ENCODE results near the gene ALG8.

ALG8 gene

DNA sequence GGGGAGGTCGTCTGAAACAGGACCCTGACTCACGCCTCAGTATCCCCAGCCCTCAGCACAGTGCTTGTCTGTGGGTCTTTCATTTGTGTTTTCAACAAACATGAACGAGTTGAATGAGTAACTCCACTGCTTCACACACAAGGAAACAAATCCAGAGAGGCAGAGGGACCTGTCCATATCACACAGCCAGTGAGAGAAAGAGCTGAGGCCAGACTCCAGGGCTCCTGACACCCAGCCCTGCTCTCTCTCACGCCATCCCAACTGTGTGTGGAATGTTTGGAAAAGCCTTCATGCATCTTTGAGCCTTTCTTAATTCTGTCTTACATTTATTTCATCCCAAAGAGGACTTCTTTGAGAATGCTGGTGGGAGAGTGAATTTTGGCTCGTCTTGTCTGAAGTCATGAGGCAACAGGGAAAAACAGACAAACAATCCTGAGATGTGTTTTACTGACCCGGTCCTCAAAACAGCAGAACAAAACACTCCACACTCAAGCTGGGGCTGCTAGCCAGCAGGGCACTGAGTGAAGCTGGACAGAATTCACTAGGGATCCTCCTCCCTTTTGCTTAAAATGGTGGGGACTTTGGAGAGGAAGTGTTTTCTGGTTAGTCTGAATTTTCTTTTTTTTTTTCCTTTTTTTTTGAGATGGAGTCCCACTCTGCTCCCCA is 19.7 kb upstream of the ALG8 start:
- DNase-seq = no peak

DNA sequence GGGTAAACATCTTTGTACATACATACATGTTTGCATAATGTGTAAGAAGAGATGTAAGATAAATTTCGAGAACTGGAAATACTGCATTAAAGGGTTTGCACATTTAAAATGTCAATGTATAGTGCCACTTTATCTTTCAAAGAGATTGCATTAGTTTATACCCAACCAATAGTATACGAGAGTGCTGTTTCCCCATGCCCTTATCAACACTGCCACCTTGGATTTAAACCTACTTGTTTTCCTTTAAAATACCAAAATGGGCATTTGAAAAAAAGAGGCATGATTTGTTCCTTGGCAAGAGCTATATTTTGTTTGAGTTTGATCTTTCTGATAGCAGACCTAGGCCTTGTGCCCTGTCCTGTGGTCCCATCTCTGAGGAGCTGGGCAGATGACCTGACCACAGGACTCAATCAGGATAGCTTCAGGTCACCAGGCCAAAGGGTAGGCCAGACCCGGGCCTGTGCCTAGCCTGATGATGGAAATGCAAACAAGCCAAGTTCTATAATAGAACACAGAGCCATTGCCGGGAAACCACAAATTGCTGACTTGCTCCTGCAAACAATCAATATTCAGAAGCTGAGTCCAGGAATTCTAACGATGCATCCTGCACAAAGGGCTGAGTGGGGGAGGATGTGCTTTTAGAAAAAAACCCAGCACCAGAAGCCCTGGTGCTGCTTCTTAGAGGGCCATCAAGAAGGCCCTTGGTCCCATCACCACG is 16.9 kb upstream of the ALG8 start:
- DNase-seq = no peak

DNA sequence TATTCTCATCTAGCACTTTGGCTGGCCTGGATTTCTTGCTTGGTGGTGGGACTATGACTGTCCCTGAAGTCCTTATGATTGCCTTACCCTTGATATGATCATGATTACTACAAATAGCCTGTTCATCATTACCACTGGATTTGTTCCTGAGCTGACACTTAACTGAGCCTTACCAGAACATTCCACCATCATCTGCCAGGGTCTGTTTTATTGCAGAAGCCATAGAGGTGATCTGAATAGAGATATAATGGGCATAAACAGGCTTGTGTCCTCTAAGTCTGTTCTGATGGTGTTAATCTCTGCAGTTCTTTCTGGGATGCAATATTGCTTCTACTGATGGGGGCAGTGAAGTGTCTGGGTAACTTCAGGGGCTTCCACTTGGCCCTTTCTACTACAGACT is 12.4 kb upstream of the ALG8 start:
- DNase-seq = no peak

DNA sequence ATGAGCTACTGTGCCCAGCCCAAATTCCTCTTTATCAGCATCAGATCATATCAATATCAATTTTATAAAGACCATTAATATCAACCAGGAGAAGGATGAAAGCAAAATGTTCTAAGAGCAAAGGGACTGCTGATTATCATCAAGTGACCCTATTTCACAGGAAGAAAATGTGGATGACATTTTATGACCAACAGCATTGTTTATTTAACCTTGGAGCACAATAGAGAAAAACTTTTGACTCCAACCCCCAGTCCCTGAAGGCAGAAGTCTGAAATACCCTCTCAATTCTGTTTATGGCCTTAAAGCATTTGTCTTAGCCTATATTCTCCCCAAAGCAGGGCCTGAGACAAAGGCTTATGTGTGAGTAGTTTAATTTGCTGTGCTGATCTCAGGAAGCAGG is 11.3 kb upstream of the ALG8 start:
- no peak for DNase-seq

DNA sequence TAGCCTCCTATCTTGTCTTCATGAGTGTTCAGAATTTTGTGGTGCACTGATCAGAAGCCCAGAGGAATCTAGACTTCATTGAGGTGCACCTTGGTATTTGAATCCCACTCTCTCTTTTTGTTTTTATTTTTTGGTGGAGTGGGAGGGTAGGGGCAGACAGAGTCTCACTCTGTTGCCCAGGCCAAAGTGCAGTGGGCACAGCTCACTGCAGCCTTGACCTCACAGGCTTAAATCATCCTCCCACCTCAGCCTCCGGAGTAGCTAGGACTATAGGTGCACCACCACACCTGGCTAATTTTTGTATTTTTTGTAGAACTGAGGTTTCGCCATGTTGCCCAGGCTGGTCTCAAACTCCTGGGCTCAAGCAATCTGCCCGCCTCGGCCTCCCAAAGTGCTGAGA is 10.9 kb upstream of the ALG8 start:
- no peak for DNase-seq

DNA sequence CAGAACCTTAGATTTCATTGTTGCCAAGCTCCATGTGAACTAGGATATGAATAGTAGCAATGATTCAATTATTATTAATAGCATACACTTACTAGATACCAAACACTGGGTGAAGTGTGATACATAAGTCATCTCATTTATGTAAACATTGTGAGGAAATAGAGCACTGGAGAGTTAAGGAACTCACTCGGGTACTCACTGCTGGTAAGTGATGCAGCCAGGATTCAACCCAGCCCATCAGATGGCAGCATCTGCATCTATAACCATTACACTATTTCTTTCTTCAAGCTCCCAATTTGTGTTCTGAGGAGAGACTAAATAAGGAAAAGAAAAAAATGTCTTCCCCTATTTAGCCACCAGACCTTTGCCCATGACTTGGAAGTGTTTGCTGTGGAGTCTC is 10.2 kb upstream of the ALG8 start:
- no peak for DNase-seq

DNA sequence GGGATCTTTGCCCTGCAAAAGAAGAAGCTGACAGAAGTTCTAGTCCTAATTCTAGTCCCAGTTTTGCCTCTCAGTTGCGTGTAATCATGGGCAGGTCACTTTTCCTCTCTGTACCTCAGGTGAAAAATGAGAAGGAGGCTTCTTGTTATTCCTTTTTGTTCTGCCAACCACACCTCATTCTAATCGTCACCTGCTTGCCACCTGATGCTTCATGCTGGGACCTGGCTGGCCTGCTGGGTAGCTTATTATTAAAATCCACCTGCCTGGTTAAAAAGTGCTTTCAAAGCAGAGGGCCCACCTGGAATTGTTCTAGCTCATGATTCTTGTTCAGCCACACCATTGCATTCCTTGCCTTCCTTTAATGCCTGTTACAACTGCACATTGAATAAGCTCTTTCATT is 8.4 kb upstream of the ALG8 start:
- peak; percentile 10 for DNase-seq

DNA sequence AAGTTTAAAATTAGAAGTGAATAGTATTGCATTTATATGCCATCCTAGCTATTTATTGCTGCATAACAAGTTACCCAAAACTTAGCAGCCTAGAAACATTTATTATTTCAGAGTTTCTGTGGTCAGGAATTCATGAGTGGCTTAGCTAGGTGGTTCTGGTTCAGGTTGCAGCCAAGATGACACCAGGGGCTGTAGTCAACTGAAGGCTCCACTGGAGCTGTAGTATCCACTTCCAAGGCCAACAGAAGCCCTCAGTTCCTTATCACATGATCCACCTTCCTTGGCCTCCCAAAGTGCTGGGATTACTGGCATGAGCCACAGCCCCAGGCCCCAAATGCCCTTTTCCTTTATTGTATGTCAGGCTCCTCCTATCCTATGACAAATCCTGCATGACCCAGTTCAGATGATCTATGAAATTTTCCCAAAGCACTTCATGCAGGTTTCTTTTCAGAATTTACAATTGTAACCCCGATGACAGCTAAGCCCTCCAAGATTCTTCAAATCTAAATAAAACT is 6.1 kb upstream of the ALG8 start:
- no peak for DNase-seq

DNA sequence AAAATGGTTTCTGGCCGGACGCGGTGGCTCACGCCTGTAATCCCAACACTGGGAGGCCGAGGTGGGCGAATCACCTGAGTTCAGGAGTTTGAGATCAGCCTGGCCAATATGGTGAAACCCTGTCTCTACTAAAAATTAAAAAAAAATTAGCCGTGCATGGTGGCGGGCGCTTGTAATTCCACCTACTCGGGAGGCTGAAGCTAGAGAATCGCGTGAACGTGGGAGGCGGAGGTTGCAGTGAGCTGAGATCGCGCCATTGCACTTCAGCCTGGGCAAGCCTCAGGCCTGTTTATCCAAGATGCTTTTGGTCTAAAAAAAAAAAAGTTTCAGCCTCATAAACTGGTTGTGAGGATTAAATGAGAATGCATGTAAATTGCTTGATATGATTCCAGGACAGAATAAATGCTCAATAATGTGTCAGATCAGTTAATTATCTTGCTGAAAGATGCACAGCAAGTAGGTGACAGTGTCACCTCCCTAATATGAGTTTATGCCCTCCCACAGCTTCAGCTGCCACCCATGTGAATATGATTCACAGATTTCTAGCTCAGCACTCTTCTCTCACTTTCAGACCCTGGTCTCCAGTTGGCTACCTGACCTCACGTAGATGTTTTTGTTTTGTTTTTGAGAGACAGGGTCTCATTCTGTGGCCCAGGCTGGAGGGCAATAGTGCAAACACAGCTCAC is 1.1 kb upstream of the ALG8 start:
- DNase-seq = no peak

DNA sequence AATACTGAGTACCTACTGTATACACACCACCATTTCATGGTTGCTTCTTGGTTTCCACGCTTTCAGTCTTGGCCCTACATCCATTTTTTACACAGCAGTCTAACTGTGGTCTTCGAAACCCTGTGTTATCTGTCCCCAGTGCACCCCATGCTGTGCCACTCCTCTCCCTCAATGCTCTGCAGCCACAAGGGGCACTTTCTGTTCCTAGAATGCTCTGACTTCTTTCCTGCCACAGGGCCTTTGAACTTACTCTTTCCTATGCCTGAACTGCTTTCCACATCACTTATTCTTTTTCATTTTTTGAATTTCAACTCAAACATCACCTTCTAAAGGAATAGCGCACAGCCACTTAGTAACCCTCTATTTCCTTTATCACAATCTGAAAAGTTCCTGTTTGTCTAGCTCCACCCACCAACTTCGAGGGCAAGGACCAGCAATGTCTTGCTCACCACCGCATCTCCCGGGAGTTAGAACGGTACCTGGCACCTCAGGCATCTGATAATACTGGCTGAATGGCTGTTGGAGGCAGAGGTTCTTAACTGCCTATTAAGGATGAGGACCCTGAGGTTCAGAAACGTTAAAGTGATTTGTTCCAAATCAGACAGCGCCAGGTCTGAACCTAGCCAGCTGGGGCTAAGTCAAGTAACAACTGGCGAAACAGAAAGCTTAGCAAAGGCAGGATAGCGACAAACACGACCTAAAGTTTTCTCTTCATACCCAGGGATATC is 568 bp downstream of the ALG8 start:
- no peak for DNase-seq

DNA sequence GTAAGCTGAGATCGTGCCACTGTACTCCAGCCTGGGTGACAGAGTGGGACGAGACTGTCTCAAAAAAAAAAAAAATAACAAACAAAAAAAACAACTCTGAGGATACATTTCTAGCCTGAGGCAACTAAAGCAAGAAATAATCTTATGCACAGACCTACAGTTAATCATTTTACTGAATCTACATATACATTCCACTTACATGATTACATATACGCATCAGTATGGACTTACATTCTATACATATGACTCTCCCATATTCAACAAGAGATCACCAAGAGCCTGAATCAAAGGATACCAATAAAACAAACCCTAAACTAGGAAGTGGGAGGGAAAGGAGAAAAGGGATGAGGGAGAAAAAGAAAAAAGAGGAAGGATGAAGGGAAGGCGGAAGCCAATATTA is 1.1 kb downstream of the ALG8 start:
- DNase-seq = no peak

DNA sequence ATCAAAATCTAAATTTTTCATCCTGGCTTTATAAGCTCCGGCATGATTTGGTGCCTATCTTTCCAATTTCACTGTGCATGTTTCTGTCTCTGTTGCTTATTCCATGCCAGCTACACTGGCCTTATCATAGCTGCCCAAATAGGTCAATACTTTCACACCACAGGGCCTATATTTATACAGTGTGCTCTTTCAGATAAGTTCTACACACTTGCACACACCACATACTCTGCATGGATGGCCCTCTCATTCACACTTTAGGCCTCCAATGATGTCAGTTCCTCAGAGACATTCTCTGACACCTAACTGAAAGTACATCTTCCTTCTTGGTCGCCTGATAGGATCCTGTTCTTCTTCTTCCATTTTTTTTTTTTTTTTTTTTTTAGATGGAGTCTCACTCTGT is 7.0 kb downstream of the ALG8 start:
- no peak for DNase-seq

DNA sequence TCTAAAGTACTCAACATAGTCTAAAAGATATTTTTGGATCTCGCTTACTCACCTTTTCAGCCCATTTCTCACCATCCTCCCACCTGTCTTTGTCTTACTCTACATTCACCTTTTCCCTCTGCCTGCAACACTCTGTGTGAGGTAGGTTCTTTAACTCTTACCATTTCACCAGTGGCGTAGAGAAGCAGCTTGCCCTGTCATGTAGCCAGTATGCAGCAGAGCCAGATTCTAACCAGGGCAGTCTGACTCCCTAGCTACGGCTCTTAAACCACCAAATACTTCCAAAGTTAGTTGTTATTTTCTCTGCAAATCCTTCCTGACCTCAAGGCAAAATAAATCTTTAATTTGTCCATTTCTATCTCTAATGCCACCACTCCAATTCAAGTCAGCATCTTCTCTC is 7.5 kb downstream of the ALG8 start:
- no peak for DNase-seq

DNA sequence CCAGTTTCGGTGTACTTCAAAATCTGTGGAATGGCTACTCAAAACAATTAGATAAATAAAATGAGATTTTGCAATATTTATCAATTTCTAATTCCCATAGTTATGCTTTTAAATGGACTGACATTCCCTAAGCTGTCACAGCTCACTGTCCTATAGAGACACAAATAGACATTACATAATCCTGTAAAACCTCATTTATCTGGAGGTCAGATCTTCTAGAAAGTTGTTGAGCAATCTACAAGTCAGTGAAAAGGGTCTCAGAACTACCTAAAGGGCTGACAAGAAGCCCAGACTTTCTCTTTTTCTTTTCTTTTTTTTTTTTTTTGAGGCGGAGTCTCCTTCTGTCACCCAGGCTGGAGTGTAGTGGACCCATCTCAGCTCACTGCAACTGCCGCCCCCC is 12.0 kb downstream of the ALG8 start:
- no peak for DNase-seq

DNA sequence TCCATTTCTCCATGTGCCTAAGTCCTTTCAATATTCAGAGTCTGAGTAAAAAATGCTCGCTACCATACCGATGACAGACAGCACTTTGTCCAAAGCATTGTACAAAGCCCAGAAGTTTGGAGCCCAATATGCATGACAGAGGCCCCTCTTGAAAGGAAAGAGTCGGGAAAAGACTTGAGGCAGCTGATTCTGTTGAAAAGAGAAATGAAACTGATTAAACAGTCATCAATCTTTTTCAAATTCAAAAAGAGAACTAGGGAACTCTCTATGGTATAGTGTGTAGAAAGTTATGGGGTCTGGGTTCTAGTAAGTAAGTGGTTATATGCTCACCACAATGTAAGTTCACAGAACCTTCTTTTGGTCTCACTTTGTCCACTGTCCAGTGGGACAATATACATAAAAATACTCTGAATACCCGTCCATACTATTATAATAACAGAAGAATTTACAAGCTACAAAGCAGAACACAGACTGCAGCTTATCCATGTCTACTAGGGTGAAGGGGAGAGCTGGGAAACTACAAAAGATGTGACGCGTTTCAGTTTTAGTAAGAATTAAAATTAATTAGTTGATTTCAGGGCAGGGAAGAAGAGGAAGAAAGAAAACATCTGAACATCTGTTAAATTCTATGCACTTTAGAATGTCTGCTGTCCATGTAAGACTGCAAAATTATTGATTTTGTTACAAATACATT is 26.7 kb downstream of the ALG8 start:
- DNase-seq = no peak

DNA sequence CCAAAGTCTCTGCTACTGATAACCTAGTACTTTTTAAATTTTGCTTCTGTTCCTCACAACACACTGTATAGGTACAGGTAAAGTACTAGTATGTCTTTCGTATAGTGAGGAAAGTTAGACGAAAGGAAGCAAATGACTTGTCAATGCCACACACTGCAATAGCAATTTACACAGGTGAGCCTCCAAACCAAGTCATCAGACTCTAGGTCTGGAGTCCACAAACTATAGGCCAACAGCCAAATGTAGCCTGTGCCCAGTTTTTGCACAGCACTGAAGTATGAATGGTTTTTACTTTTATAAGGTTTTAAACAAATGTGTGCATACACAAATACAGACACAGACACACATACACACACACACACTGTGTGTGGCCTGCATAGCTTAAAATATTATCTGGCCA is 28.1 kb downstream of the ALG8 start:
- DNase-seq = no peak

DNA sequence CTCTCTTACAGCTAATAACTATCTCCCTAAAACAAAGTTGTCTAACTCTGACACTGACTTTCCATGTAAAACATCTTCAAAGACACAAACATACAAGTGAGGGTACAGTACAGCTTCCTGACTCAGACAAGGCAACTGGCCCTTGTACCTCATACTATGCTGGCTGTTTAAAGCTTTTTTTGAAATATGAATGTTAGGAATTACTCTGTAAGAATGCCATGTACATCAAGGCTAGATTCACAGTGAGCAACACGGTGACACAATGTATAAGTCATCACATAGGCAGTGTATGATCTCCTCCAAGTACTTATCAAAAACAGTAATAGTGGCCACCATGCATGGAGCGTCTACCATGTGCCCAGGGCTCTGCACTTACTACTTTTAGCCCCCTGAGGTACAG is 28.6 kb downstream of the ALG8 start:
- no peak for DNase-seq

DNA sequence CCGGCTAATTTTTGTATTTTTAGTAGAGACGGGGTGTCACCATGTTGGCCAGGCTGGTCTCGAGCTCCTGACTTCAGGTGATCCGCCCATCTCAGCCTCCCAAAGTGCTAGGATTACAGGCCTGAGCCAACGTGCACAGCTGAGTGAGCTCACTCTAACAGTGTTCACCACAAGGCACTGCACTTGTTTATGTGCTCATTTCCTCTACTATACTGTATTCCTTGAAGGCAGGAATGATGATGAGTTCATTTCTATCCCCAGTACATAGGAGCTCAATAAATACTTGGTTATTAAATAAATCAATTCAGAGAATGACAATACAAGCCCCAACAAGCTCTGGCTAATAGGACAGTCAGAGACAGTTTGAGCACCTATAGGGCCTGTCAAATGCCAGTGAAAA is 29.1 kb downstream of the ALG8 start:
- no peak for DNase-seq

DNA sequence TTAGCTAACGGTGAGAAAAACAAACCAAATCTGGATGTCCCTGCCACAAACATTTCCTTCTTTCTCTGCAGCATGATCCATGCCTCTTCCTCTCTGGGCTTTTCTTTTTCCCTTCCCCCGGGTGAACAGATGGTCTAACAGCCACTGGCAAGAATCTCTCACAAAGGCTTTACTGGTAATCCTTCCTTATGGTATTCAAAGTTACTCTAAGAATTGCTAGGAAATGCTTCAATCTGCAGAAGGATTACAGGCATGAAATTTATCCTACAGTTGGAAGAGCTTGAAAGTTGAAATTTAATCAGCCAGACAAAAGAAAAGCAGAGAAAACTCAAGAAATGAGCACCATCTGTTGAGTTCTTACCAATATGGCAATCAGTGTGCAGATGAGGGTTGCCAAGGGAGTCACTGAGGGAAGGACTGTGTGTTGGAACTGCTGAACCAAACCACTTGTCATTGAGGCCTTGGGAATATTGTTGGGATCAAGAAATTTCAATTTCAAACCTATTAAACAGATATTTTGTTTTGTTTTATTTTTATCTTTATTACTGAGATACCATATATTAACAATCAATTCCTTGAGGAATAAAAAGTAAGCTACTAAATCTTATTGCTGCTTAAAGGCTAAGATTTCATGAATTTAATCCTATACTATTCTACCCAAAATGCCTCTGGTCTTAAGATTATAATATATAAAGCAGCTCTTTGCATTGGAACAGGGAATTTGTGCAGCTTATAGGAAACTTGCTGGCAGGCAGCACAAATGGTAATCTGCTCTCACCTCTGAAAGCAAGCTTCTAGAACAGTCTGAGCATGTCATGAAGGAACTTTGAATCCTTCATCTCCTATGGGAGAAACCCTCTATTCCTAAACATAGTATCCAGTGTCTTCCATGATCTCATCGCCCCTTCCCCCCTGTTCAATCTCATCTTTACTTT is 30.1 kb downstream of the ALG8 start:
- no peak for DNase-seq

DNA sequence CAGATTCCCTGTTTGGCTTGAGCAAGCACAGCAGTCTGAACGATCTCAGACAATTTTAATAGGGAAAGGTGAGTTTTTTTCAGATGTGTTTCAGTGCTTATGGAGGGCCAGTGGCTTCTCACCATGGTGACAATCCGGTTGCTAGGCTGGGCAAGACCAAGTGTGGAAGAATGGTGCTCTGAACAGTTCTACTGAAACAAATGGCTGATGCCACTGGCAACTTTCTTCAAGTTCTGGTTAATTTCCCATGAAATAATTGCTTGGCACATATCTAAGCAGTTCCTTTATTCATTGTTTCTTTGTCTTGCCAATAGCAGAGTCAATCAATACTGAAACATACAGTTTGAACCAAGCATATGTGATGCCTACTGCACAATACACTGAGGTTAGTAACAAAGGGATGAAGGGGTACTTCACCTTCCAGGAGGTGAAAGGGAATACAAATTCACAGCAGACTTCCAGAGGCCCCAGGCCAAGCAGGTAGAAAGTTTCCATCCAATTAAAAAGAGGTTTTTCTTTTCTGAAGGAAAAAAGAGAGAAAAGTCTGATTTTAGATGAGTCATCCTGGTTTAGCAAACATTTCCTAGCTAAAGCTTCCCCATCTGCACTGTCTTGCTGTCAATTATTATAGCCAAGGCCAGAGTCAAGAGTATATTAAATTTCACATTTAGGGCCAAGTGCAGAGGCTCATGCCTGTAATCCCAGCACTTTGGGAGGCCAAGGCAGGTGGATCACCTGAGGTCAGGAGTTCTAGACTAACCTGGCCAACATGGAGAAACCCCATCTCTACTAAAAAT is 38.6 kb downstream of the ALG8 start:
- peak; percentile 28 for DNase-seq

DNA sequence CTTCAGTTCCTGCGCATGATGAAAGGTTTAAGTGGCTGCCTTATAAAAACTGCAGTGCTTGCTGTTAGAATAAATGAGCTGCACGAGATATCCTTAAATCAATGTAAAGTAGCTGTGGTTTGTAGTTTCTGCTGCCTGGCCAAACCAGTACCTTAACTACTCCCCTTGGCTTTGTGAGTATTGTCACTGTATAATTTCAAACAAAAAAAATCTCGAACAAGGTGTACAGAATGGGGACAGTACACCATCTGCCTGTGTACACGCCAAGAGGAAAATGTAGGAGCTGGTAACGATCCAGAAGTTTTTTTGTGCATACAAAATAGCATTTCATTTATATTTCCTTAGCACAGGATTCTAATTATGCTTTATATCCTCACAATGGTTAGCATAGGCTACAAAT is 39.2 kb downstream of the ALG8 start:
- DNase-seq = peak; percentile 37
